KG1 (cell line): Measurements from ENCODE around the gene DHRS13.
A peak's percentile ranks its signal among the peaks of the same experiment; 100 is the strongest.
"Not testable (repeated sequence)": the region's sequence is repeated elsewhere in the genome, so short reads cannot be mapped to it uniquely, and the experiment has no call there.

Experiments
- DNase-seq: peaks from one replicate; lab custom pipeline; 2025; lab: John Stamatoyannopoulos, UW

The DHRS13 gene

DNA sequence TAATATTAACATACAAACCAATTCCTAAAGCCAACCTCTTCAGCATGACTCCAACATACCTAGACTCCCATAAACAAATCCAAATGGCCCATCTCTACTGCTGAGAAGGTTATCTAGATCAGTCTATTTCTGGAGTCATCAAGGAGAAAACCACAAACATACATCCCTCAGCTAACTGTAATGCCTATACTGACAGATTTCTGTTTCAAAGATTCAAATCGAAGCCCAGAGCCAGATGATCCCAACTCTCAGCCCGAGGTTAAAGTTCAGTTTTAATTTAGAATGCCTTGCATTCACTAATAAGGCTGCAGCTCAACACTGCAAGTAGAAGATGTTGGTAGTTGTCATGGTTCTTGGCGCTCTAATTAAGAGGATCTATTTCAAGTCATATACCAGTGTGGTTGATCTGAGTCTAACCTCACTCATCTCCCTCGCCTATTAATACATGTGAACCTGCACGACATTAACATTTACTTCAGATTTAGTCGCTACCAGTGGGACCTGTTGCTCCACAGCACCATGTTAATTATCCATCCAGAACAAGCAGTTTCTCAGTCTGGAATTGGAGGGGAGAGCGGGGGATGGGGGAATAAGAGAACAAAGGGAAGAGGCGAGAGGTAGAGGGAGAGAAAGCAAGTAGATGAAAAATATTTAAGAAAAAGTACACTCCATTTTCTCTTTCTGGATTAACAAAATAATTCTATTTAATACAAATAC lies 33.0 kb upstream of the DHRS13 start:
- no peak for DNase-seq

DNA sequence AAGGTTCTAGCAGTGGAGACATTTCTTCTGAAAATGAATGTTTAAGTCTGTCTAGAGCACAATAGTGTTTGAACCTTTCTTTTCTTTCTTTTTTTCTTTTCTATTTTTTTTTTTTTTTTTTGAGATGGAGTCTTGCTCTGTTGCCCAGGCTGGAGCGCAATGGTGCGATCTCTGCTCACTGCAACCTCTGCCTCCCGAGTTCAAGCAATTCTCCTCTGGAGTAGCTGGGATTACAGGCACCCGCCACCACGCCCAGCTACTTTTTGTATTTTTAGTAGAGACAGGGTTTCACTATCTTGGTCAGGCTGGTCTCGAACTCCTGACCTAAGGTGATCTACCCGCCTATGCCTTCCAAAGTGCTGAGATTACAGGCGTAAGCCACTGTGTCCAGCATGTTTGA lies 31.6 kb upstream of the DHRS13 start:
- DNase-seq = not testable (repeated sequence)

DNA sequence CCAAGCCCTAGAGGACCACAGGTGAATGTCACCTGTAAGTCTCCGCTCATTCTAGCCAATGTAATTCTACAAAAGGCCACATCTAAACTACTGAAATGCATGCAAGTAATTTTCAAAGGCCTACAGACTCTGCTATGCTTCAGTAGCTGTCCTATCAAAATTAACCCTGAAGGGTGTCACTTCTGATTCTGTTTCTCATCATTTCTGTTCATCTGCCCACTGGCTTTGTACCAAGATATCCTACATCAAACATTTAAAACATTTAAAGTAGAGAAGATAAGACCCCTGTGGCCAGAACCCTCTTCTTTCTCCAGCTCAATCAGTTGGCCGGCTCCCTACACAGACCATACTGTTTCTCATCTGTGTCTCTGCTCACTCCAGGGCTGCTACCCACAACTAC lies 26.9 kb upstream of the DHRS13 start:
- no peak for DNase-seq

DNA sequence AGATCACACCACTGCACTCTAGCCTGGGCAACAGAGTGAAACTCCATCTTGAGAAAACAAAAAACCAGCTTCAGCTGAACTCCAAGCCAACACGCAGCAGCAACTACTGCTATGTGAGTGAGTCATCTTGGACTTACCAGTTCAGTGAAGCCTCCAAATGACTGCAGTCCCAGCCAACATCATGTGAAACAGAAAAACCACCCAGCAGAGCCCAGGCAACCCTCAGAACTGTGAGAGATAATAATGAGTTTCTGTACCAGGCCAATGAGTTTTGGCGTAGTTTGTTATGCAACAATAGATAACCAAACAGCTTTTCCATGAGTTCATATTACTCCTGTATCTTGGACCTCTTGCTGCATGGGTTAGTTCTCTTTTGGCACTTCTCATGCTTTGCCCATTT lies 25.2 kb upstream of the DHRS13 start:
- DNase-seq = no peak

DNA sequence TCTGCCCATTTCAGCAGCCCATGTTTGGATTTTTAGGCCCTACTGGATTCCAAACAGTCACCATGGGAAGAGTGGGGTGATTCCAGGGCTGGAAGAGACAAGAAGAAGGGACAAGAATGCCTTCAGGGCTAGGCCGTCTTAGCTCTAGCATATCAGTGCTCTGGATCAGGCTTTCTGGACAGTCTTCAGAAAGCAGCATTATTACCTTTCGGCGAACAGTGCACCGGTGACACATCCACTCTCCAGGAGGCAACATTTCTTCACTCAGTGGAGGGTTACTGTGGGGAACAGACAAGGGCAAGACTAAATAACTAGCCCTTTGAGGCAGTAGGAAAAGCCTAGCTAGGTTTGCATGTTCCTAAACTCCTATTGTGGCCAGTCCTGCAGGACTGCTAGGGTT lies 23.9 kb upstream of the DHRS13 start:
- DNase-seq = no peak

DNA sequence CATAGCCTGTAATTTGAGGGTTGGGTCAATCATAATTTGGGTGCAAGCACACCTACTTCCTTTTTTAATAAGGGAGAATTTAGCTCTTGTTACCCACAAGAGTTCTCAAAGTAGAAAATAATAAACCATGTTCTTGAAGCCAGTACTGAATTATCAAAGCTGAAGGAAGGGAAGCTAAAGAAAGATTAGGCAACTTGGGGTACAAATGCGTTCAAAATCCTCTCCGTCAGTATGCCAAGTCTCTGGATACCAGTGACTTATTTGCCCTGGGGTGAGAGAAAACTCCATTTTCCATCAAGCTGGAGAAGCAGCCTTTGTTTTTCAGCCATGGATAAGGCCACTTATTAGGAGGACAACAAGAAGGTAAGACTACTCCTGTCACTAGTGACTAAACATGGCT lies 23.5 kb upstream of the DHRS13 start:
- DNase-seq = no peak

DNA sequence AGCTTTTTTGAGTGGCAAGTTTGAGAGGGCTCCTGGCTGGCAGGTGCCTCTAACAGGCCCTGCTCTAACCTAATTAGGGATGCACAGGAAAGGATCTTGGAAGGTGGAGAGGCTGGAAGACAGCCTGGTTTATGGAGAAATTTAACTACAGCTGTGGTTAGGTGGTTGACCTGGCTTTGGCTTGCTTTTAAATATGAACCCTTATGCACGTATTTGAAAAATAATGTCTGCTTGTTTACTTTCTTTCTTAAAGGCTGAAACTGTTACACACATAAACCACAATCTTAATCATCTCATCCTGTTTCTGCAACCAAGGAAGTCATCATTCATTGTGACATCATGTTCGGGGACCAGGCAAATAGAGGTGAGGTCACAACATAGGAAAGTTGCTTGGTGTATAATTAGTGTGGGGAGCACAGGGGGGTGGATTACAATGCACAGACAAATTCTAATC lies 23.1 kb upstream of the DHRS13 start:
- DNase-seq = peak; percentile 69

DNA sequence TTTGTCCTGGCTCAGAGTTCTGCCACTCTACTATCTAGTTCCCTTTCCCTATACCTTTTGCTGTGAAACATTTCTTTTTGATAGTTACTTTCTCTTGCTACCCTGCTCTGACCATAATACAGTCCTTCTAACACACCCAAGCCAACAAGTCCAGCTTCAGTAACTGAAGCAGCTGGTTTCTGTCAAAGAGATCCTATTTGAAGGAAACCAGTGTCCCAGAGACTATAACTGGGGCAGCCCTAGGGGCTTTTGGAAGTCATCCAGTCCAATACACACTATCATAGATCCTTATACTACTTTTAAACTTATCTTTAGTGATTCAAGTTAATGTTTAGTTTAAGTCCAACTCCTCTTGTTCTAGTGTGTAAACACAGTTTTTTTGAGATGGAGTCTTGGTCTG lies 17.3 kb upstream of the DHRS13 start:
- no peak for DNase-seq

DNA sequence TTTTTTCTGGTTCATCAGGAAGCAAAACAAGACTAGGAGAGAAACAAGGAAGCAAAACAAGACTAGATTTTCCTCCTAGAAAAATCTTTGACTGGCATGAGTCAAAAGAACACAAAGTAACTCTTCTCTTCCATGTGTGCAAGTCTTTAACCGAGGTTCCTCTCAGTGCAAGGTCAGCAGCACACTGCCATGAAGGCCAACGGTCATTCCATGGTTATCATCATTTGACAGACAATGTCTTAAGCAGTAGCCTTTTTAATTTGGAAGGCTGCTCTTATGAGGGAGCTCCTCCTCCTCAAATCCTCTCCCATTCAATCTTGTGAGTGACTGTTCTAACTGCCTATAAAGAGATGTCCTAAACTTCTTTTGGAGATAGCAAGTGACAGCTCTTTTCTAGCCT lies 15.4 kb upstream of the DHRS13 start:
- no peak for DNase-seq

DNA sequence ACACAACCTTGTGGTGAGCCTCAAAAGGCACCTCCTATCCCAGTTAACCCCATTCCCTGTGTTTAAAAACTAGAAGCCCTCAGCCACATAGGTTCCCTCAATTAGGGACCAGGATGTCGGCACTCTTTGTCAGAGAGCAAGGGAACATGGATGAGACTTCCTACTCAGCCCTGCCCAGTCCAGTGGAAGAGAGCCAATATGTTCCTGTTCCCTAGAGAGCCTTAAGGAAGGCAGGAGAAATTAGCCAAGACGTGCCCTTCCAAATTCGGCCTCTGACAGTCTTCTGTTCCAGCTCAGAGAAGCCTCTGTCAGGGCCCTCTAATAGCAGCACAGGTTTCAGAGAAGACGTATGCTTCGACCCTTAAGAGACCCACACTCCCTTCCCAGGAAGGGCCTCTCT lies 14.6 kb upstream of the DHRS13 start:
- DNase-seq = no peak

DNA sequence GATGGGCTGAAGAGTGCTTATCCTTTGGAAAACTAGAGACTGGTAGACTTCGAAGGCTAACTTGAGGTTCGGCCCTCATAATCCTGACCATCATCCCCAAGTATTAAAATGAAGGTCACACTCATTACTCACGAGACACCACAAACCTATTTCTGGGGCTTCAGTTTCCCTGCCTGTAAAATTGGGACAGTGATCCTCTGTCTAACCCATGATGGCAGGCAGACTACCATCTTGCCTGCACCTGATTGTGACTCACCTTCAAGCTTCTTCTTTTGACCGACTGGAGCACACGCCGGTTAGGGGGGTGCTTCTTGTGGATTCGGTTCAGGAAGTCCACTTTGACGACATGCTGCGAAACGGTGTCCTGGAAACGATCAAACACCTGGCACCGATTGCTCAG lies 14.2 kb upstream of the DHRS13 start:
- no peak for DNase-seq

DNA sequence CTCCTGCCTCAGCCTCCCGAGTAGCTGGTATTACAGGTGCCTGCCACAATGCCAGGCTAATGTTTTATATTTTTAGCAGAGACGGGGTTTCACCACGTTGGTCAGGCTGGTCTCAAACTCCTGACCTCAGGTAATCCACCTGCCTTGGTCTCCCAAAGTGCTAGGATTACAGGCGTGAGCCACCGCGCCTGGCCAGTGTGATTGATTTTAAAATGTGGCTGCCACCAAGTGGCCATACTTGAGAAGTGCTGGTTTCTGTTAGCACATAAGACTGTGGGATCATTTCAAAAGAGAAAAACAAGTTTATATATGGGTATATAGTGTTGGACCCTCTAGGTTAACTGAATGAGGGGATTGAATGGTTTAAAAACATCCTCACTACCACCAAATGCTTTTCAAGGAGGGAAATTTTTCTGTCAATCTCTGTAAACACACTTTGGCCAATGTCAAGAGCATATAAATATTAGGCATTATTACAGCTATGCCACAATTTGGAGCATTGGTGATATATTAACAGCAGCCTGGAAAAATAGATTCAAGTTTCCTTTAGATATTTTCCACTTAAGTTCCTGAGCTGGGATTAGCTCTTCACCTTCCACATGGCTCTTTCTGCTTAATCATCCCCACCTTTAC lies 13.5 kb upstream of the DHRS13 start:
- DNase-seq = no peak

DNA sequence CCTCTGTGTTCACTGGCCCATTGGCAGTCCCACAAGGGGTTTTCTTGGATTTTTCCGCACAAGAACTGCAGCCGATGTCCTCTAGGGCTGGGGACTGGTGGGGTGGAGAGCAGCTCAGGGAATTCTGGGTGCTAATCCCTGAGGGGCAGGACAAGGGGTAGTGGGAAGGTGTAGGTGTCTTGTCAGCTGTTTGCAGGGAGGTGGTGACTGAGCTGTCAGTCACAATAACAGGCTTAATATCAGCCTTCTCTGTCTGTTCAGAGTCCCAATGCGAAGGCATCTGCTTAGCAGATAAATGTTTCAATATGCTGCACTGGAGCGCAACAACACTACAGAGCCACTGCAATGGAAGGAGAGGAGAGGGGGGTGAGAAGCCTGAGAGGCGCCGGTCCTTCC lies 10.1 kb upstream of the DHRS13 start:
- no peak for DNase-seq

DNA sequence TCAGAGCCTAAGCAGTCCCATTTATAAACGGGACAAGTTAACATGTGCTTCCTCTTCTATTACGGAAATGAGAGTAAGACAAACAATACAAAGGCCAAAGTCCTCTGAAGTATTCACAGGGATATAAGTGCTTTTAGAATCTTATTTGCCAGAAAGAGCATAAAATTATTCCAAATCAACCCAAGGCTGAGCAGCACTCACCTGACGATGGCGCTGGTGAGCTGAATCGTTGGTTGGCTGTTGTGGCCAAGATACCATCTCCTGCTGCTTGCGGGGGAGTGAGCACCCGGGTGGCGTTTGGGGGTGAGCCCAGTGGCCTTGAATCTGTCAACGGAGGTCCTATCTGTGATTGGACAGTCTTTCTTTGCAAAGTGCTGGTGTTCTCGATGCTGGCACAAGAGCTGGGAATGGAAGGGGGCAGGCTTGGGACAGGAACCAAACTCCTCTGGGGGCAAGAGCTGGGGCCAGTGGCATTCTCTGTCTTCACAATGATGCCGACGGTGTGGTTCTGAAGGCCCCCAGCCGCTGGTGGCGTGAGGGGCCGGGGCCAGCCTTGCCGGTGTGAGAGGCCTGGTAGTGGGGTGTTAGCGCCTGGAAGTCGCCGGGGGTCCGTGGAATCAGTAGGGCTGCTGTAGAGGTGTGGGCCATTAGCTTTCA lies 9.5 kb upstream of the DHRS13 start:
- DNase-seq = no peak

DNA sequence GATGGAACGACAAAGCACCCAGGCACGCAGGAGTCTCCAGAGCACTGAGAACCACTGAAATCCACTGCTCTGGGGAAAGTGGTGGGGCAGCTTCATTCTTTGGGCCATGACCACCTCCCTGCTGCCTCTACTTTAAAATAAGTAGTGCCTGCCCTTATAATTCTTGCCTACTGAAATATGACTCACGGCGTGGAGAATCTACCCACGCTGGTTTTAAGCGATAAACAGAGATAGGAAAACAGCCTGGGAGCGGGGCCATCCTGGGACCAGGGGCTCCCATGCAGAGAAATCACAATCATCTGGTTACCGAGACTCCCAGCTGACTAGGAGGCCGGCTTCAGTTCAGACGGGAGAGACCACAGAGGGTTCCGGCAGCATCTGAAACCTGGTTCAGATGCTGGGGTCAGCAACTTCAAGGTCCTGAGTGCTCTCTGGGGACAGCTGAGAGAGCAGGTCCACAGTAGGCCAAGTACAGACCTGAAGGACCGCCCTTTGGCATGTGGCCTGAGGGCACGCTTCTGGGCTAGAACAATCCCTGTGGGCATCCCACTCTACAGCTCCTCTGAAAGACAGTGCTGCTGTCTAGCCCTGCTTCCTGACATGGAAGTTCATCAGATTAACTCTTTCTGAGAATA lies 8.6 kb upstream of the DHRS13 start:
- no peak for DNase-seq

DNA sequence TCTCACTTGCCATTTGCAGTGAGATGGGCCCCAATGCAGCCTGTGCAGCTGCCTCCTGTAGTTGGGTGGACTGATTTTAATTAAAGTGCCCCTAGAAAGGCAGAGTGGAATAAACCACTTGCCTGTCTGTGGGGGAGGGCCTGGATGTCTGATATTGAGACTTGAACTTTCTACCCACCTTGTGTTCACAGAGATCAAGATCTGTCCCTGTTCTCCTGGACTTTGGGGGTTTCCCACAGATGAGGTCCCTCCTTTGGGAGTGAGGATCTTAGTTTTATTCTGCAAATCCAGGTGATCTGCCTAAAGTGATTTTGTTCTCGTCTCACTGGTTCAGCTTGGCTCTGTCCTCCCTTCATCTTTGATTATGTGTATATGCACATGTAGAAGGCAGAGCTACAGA lies 7.7 kb upstream of the DHRS13 start:
- DNase-seq = no peak

DNA sequence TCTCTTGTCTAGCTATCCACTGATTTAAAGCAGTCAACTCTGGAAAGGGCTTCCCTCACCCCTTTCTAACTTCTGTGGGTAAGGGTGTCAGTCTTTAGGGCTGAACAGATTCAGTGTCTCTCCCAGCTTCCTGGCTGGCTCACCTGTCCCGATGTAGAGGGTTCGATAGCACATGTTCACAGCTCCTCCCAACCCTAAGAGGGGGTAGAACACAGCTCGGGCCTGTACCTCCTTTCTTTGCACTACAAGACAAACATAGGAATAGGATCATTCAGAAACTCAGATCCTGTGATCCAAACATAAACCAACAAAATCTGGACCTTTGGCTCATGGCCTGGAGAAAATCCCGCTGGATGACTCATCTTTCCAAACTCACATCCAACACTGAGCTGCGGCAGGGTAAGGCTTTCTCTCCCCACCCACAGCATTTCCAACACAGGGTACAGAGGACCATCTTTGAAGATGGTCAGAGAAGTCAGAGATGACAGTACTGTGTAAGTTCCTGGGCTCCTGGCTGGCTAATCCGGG lies 5.8 kb upstream of the DHRS13 start:
- no peak for DNase-seq

DNA sequence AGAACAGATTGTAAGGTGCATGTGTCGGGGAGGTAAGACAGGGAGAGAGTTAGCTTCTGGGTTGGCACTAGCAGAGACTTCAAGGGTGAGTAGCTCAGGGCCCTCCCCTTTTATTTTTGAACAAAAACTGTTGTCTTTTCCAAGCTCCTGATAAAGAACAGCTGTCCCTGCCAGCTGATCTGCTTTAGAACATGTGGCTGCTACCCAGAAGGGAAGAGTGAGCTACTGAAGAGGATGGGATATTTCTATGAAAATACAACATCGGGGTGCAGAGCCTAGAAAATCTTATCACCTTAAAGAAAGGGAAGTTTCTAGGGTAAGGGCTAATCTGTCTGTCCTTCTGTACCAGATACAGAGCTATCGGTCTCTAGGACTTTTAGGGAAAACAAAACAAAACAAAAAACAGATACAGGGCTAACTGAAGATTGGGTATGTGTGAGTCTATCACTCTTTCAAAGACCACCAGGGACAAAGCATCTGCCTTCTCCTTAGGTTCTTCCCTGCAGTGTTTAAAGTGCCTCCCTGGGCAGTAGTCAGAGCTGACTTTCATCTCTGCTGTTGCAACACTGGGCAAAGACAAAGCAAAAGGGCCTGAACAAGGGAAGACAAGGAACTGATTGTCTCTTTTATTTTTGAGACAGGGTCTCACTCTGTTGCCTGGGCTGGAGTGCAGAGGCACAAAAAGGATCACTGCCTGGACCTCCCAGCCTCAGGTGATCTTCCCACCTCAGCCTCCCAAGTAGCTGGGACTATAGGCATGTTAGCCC lies 5.0 kb upstream of the DHRS13 start:
- no peak for DNase-seq

DNA sequence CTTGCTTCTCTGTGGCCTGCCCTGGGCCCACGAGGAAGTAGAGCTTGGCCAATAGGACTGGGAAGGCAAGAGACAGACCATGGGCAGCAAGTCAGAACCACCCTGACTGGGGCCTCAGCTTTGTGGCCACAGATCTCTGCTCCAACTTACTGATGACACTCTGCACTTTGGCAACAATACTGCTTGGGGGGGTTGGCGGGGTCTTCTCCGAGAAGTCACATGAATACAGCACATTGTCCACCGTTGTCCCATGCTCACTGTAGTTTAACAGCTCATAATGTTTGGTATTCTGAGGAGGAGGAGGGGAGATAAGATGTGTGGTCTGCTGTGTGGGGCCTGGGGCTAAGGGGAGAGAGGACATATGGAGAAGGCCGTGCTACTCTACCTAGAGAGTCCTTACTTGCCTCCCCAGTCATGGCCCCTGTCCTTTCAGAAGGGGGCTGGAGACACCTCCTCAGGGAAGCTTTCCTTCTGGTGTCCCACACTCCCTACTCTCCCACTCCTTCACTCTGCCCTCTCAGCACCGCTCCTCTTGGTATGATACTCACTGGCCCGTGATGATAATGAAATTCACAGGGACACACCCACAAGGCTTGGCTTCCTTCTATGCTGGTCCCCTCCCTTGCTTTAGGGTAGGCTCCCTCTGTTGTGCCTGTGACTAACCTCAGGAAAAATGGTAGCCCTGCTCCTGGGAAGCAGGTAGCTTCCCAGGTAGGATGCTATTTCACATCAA lies 4.0 kb upstream of the DHRS13 start:
- no peak for DNase-seq

DNA sequence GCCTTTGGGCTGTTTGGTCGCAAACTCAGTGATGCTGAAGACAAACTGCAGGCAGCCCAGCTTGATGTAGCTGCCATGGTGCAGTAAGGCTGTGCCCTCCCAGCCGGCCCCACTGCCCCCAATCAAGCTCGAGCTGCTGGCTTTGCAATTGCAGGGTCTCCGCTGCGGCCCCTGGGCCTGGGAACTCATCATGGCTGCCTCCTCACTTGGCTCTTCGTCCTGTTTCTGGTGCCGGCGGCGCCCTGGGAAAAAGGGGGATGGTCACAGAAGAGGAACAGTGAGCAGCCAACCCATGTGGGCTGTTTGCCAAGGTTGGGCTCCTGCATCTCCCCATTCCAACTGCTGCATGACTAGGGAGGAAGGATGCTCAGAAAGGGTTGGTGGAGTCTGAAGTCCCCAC lies 3.4 kb upstream of the DHRS13 start:
- no peak for DNase-seq

DNA sequence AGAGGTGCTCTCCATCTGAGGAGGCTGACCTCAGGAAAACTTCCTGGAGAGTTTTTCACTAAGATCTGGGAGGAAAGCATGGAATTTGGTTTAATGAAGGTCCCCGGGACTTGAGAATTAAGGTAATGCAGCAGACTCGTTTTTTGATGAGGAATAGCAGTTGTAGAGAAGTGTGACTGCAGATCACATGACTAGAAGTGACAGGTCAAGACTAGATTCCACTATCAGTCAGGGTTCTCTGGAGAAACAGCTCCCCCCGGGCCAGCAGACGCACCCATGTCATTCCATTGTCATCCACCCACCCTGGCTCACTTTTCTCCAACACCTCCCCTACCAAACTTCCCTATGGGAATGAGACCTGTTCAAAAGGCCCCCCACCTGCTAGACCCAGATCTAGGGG lies 1.9 kb upstream of the DHRS13 start:
- DNase-seq = no peak

DNA sequence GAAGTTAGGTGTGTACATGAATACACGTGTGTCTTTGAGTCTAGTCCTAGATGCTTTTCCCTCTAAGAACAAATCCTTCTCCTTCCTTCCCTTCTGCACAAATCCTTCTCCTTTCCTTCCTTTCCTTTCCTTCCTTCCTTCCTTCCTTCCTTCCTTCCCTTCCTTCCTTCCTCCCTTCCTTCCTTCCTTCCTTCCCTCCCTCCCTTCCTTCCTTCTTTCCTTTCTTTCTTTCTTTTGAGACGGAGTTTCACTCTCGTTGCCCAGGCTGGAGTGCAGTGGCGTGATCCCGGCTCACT lies 615 bp upstream of the DHRS13 start:
- not testable (repeated sequence) for DNase-seq
